GM19467 (cell line): ENCODE results near the gene PPFIA1.

Experiments
- ATAC-seq: cut with Tn5 transposase; IDR thresholded peaks from one replicate; pipeline ENCODE4 v1.9.1; 2021; ENCODE audit warnings: mild to moderate bottlenecking, moderate library complexity; ENCODE audit not compliant: unreplicated experiment

Gene PPFIA1

DNA sequence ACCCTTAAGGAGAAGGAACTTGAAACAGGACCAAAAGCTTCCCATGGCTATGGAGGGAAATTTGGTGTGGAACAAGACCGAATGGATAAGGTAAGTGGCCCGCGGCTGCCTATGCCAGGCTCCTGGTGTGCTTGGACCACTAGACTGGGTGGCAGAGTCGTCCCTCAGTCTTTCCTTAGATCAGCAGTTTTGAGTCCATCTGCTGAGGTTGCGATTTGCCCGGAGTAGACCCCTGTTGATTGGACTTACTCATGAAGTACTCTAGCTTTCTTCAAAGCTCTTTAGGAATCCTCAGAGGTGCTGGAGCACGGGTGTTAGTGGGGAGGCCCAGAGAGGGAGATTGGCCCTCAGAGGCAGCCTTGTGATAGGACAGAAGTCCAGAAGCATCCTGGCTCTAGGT, 139.4 kb downstream of the PPFIA1 start:
- no peak for ATAC-seq

DNA sequence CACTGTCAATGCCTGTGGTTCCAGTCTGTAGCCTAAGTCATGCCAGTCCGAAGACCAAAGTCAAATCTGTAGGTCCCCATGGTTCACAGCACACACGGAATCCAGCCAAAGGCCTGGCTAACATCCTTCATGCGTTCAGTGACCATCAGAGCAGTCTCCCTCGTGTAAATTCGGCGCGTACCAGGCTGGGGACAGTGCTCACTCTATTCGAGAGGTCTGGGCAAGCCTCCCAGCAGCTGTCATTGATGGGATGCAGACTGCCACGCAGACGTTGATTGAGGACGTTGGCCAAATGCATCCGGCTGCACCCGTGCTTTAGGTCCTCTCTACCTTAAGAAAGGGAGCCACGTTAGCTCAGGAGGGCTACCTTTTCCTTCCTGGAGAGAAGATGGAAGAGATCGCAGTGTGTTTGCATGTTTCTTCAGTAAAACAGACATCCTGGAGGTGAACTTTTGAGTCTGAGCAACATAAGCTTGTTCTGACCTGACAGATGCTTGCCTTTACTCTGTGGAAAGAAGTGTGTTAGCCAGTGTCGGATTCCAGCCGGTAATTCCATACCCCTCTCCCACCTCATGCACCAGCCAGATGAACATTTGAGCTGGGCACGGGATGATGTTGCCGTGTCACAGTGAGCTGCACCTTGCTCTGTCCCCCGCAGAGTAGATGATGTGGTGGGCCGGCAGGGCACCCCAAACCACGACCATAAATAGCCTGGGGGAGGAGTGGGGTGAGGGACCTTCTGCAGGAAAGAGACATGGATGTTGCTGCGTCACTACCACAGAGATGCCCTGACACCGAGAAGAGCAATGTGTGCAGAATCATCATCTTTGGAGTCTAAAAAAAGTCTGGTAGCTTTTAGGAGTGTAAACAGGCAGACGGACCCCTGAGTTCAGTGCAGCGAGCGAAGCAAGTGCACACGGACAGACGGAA, 140.1 kb downstream of the PPFIA1 start:
- no peak for ATAC-seq

GRCh38 chr11:70411713-70412452, 141.4 kb downstream of the PPFIA1 start:
- no peak for ATAC-seq

GRCh38 chr11:70413151-70413550, 142.7 kb downstream of the PPFIA1 start:
- ATAC-seq: no peak

DNA sequence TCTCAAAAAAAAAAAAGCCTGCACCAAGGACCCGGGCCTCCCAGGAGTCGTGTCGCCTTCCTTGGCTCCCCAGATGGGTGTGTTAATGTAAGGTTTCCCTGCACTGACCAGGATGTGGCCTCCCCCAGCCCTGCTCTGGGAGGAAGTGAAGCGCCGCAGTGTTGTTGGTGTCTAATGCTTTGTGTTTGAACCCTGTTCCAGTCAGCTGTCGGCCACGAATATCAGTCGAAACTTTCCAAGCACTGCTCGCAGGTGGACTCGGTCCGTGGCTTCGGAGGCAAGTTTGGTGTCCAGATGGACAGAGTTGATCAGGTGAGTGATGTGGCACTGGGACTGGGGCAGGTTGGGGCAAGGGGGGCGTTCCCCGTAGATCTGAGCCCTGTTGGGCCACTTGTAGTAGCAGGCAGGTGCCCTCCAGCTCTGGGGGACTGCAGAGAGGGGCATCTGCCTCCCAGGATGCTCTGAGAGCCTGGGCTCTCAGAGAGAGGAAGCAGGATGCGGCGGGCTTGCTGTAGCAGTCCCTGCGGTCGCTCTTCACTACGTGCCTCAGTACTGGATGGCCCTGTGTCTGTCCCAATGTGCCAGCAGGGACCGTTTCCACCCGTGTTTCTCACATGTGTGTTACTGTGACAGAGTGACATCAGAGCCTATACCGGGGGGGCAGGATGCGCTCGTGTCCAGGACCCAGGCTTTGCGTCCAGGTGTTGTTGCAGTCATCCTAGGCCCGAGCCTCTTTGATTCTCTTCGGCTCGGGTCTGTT, 144.0 kb downstream of the PPFIA1 start:
- ATAC-seq: no peak

DNA sequence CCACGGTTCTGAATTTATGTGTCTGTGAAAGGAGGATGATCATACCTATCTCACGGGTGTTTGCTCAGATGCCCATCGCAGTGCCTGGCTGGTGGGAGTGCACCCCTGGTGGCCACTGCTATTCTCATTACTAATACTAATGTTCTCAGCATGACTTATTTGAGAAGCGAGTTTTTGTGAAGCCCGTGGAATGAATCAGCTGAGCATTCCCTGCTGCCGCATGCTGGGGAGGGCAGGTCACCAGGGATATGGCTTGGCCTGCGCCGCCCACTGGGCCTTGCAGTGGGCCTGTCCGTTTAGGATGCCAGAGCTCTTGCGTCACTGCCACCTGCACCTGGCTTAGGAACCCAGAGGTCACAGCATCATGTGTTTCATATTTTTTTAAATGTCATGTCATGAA, 144.7 kb downstream of the PPFIA1 start:
- no peak for ATAC-seq

- no peak for ATAC-seq
Measured at GRCh38 chr11:70415642-70416395, 145.3 kb downstream of the PPFIA1 start.

DNA sequence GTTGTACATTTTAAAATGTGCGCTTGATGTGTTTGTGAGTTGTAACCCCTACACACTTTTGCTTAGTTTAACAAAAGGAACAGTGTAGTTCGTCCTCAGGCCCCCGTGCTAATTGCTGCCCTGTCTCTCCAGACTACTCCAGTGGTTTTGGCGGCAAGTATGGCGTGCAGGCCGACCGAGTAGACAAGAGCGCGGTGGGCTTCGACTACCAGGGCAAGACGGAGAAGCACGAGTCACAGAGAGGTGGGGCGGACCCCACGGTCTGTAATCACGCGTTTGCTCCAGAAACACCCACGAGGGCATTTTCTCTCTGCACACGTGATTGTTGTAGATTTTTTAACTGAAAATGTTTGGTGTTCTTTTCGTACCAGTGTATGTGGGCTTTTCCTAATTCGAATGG, 146.4 kb downstream of the PPFIA1 start:
- no peak for ATAC-seq

- ATAC-seq: no peak
Measured at GRCh38 chr11:70418130-70418529, 147.6 kb downstream of the PPFIA1 start.

GRCh38 chr11:70419307-70420007, 149.0 kb downstream of the PPFIA1 start:
- ATAC-seq: no peak

- ATAC-seq: no peak
Measured at GRCh38 chr11:70420008-70420464, 149.5 kb downstream of the PPFIA1 start.

DNA sequence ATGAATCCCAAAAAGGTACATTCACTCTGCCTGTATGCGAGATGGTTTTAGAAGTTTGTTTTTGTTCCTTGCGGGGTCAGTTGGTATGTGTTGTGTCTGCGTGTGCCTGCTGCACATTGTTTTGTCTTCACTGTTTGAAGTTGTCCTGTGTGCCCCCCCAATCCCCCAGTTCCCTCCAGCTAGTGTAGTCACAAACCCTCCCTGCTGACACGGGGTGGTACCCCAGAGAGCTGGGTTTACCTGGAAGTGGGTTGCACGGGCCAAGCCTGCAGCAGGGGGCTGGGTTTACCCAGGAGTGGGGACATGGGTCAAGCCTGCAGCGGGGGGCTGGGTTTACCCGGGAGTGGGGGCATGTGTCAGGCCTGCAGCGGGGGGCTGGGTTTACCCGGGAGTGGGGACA, 150.0 kb downstream of the PPFIA1 start:
- no peak for ATAC-seq

DNA sequence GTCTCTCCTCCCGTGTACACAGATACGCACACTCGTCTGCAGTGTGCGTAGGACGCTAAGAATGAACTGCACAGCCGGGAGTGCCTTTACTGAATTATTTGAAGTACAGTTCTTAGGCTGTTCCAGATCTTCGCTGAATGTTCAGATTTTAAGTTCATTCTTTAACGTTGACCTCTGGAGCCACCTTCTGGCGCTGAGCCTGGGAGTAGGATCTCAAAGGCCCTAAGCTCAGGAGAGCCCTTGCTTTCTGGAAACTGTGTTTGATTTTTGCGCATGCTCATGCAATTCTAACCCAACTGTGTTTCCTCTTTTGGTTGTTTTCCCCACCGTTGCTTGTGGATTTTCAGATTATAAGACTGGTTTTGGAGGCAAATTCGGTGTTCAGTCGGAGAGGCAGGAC, 150.6 kb downstream of the PPFIA1 start:
- ATAC-seq: no peak

GRCh38 chr11:70422692-70423522, 152.4 kb downstream of the PPFIA1 start:
- ATAC-seq: no peak

- no peak for ATAC-seq
Measured at GRCh38 chr11:70423523-70424505, 153.3 kb downstream of the PPFIA1 start.

GRCh38 chr11:70424765-70425344, 154.4 kb downstream of the PPFIA1 start:
- no peak for ATAC-seq

GRCh38 chr11:70427436-70427835, 156.9 kb downstream of the PPFIA1 start:
- no peak for ATAC-seq
